Activated CD8-positive, alpha-beta memory T cell treated with anti-CD3 and anti-CD28 coated beads, Interleukin-2, amount 10 ng/mL, durations not matched to agents 7 days and 5 days (primary cell): ENCODE data around the gene SH2B3. TPM values are rescaled to one million over a fixed set of nuclear protein-coding genes. Genes with fewer than 3 reads are reported as not detected.

ENCODE experiments used
- ATAC-seq: fragments of 150-1000 bp; cut with Tn5 transposase; one replicate; pipeline ENCODE4 v1.10.0; 2021; ENCODE audit warnings: moderate library complexity
- CTCF ChIA-PET: fragments of 350-600 bp; sonication (Branson Sonifier 250); formaldehyde crosslinking; loops from one replicate; lab custom pipeline; 2021; ENCODE audit warnings: antibody characterized with exemption; lab: Charles Lee
- DNase-seq: peaks from one replicate; pipeline ENCODE4 v3.0.0-alpha.2; 2020
- H3K27ac Mint-ChIP-seq: one replicate; pipeline ENCODE4 v1.8.0; 2021; ENCODE audit warnings: mild to moderate bottlenecking, mixed read lengths
- H3K27me3 Mint-ChIP-seq: one replicate; pipeline ENCODE4 v1.8.0; 2021; ENCODE audit warnings: mixed read lengths
- H3K36me3 Mint-ChIP-seq: one replicate; pipeline ENCODE4 v1.8.0; 2021; ENCODE audit warnings: mild to moderate bottlenecking, mixed read lengths
- H3K4me1 Mint-ChIP-seq: one replicate; pipeline ENCODE4 v1.8.0; 2021; ENCODE audit warnings: mixed read lengths
- H3K4me3 Mint-ChIP-seq: one replicate; pipeline ENCODE4 v1.8.0; 2021; ENCODE audit warnings: mild to moderate bottlenecking, moderate library complexity, mixed read lengths
- H3K9me3 Mint-ChIP-seq: one replicate; pipeline ENCODE4 v1.8.0; 2022; ENCODE audit warnings: low read depth, mixed read lengths
- total RNA-seq, 2 experiments: library from RNA; stranded (reverse); gene quantifications; one replicate each; pipeline ENCODE4 v1.2.3, GENCODE V29; 2021

Gene SH2B3
- total RNA-seq, 2 experiments from 2014 or later: 24.9 to 51.3 TPM

DNA sequence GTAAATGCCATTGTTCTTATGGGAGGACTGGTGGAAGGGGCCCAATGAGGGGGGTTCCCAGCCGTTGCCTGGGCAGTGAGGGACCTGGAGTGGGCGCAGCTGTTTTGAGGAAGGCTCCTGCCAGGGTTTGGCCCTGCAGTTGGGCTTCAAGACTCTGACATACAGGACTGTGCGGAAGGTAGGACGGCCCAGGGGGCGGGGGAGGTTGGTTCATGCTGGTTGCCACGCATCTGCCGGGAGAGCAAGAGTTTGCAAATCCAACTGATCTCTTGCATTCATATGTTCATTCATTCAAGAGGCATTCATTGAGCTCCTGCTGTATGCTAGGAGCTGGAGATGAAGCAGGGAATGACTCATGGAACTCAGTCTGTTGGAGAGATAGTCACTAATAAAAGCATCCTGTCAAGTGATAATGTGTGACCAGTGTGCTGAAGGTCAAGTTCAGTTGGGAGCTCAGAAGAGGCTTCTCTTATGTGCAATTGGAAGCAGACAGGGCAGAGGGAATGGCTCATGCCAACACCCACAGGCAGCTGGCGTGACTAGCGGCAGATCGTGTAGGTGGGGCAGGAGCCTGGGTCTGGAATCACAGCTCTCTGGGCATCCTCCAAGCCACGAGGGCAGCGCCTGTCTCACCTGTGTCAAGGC lies 7.8 kb downstream of the SH2B3 start:
- Mint-ChIP-seq H3K27me3 (no peaks in the 10 kb centered on the region), H3K4me3 (no peak overlapping the region), H3K9me3 (no peaks in the 10 kb centered on the region), H3K27ac (no peak overlapping the region), H3K4me1 (peaks cover 58% of the 10 kb centered on the region), H3K36me3 (peaks cover 5% of the 10 kb centered on the region)
- ATAC-seq (no peak), DNase-seq (no peak)
- CTCF ChIA-PET: interaction anchor here (1.4 to 22.4 kb wide), 4 partner anchors 14 to 35 kb away, joined by 5 to 950 read pairs (median 34); no protein-coding TSS in a partner anchor

DNA sequence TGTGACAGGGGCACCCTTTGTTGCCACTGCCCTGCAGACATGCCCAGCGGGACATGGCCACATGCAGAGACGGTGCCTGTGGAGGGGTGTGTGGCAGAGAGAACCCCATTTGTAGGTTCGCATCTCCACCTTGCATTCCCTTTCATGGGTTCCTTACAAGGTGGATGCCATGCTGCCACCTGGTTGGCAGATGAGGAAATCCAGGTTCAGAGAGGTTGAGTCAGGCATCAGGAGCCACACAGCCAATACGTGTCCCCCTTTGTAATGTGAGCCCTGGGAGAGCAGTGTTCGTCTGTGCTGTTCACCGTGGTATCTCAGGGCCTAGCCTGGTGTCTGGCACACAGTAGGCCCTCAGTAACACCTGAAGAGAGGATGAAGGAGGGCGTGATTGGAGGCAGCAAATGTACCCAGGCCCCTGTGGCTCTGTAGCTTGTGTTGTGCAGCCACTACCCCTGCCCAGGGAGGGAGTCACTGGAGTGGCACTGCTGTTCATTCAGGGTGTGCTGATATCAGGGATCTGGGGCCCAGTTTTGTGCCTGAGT lies 9.1 kb downstream of the SH2B3 start:
- ATAC-seq: no peak
- peaks cover 47% of the 10 kb centered on the region for H3K4me1 Mint-ChIP-seq
- no peaks in the 10 kb centered on the region for H3K9me3 Mint-ChIP-seq
- no peak overlapping the region for H3K4me3 Mint-ChIP-seq
- CTCF ChIA-PET: interaction anchor here (0.8 to 1.9 kb wide), 3 partner anchors 11 to 37 kb away, joined by 3 to 6 read pairs (median 3); no protein-coding TSS in a partner anchor
- DNase-seq: no peak
- peaks cover 7% of the 10 kb centered on the region for H3K36me3 Mint-ChIP-seq
- H3K27me3 Mint-ChIP-seq: no peaks in the 10 kb centered on the region
- peak overlapping the region; percentile 25 for H3K27ac Mint-ChIP-seq

DNA sequence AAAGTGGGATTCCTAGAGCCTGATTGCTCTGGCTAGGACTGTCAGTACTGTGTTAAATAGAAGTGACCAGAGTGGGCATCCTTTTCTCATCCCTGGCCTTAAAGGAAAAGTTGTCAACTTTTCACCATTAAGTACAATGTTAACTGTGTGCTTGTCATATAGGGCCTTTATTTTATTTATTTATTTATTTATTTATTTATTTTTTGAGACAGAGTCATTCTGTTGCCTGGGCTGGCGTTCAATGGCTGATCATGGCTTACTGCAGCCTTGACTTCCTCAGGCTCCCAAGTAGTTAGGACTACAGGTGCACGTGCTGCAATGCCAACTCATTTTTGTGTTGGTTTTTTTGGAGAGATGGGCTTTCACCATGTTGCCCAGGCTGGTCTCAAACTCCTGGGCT lies 11.6 kb downstream of the SH2B3 start:
- Mint-ChIP-seq H3K27me3 (no peaks in the 10 kb centered on the region), H3K36me3 (peaks cover 13% of the 10 kb centered on the region), H3K9me3 (no peaks in the 10 kb centered on the region), H3K27ac (no peak overlapping the region), H3K4me3 (no peak overlapping the region), H3K4me1 (peaks cover 30% of the 10 kb centered on the region)
- CTCF ChIA-PET: no interaction called here
- ATAC-seq: no peak
- DNase-seq: no peak

DNA sequence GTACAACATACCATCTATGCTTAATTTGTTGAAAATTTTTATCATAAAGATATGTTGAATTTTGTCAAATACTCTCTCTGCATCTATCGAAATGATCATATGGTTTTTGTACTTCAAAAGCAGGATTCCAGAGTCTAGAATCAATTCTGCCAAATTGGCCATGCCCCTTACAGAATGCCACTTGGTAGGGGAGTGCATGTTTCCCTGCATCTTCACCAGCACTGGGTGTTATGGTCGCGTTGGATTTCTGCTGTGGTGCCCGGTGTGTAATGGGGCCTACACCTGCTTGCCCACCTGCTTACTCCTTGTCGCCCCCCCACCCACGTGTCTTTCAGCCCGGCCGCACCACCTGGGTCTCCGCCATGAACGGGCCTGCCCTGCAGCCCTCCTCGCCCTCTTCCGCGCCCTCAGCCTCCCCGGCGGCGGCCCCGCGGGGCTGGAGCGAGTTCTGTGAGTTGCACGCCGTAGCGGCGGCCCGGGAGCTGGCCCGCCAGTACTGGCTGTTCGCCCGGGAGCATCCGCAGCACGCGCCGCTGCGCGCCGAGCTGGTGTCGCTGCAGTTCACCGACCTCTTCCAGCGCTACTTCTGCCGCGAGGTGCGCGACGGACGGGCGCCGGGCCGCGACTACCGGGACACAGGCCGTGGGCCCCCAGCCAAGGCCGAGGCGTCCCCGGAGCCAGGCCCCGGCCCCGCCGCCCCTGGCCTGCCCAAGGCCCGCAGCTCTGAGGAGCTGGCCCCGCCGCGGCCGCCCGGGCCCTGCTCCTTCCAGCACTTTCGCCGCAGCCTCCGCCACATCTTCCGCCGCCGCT lies 12.3 kb downstream of the SH2B3 start:
- H3K4me1 Mint-ChIP-seq: peaks cover 26% of the 10 kb centered on the region
- CTCF ChIA-PET: no interaction called here

DNA sequence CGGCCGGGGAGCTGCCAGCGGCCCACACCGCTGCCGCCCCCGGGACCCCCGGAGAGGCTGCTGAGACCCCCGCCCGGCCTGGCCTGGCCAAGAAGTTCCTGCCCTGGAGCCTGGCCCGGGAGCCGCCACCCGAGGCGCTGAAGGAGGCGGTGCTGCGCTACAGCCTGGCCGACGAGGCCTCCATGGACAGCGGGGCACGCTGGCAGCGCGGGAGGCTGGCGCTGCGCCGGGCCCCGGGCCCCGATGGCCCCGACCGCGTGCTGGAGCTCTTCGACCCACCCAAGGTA lies 12.8 kb downstream of the SH2B3 start:
- Mint-ChIP-seq H3K4me1 (peaks cover 22% of the 10 kb centered on the region), H3K9me3 (no peaks in the 10 kb centered on the region), H3K27me3 (no peaks in the 10 kb centered on the region), H3K36me3 (peaks cover 12% of the 10 kb centered on the region), H3K4me3 (no peak overlapping the region), H3K27ac (no peak overlapping the region)
- CTCF ChIA-PET: no interaction called here
- no peak for ATAC-seq
- DNase-seq: no peak

More for the DNA sequence above, 12.3 kb downstream of the SH2B3 start:
- DNase-seq: no peak
- peaks cover 13% of the 10 kb centered on the region for H3K36me3 Mint-ChIP-seq
- no peak overlapping the region for H3K27ac Mint-ChIP-seq
- no peak for ATAC-seq
- no peaks in the 10 kb centered on the region for H3K27me3 Mint-ChIP-seq
- no peak overlapping the region for H3K4me3 Mint-ChIP-seq
- H3K9me3 Mint-ChIP-seq: no peaks in the 10 kb centered on the region

DNA sequence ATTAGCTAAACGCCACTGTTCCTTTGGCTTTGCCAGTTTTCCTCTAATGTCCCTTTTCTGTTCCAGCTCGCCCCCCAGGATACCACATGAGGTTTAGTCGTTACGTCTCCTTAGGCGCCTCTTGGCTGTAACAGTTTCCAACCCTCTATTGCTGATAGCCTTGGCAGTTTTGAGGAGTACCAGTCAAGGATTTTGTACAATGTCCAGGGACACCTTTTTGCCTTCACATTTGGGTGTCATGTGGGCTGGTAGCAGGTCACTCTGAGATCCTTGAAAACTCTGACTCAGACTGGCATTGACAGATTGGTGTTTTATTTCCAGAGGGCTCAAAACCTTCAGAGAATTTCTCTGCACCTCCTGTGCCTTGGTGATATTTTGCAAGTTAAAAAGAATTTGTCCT lies 14.1 kb downstream of the SH2B3 start:
- H3K27me3 Mint-ChIP-seq: no peaks in the 10 kb centered on the region
- H3K9me3 Mint-ChIP-seq: no peaks in the 10 kb centered on the region
- CTCF ChIA-PET: interaction anchor here (0.6 to 1.0 kb wide), 3 partner anchors 9 to 19 kb away, joined by 3 to 4 read pairs (median 3); no protein-coding TSS in a partner anchor
- peaks cover 10% of the 10 kb centered on the region for H3K36me3 Mint-ChIP-seq
- H3K27ac Mint-ChIP-seq: no peak overlapping the region
- DNase-seq (no peak), ATAC-seq (no peak)
- peaks cover 21% of the 10 kb centered on the region for H3K4me1 Mint-ChIP-seq
- no peak overlapping the region for H3K4me3 Mint-ChIP-seq

DNA sequence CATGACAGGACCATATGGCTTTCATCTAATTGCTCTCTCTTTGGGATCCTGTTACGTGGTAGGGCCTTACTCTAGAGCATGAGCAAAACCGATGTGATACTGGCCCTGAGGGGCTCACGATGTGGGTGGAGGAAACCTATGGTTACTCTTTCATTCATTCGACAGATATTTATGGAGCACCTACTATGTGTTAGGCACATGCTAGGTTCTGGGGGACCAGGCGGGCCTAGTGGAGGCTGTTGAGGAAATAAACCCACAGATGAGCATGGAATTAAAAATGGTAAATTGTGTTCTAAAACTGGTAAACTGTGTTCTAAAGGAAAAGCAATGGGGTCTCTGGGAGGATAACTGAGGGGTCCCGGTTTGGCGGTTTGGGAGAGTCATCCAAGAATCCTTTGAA lies 14.8 kb downstream of the SH2B3 start:
- no peak for DNase-seq
- CTCF ChIA-PET: interaction anchor here (1.2 kb wide), 1 partner anchor 9 kb away, joined by 3 read pairs; no protein-coding TSS in a partner anchor
- H3K36me3 Mint-ChIP-seq: peaks cover 10% of the 10 kb centered on the region
- no peak overlapping the region for H3K27ac Mint-ChIP-seq
- H3K27me3 Mint-ChIP-seq: no peaks in the 10 kb centered on the region
- no peak for ATAC-seq
- H3K9me3 Mint-ChIP-seq: no peaks in the 10 kb centered on the region
- peaks cover 24% of the 10 kb centered on the region for H3K4me1 Mint-ChIP-seq
- H3K4me3 Mint-ChIP-seq: no peak overlapping the region

DNA sequence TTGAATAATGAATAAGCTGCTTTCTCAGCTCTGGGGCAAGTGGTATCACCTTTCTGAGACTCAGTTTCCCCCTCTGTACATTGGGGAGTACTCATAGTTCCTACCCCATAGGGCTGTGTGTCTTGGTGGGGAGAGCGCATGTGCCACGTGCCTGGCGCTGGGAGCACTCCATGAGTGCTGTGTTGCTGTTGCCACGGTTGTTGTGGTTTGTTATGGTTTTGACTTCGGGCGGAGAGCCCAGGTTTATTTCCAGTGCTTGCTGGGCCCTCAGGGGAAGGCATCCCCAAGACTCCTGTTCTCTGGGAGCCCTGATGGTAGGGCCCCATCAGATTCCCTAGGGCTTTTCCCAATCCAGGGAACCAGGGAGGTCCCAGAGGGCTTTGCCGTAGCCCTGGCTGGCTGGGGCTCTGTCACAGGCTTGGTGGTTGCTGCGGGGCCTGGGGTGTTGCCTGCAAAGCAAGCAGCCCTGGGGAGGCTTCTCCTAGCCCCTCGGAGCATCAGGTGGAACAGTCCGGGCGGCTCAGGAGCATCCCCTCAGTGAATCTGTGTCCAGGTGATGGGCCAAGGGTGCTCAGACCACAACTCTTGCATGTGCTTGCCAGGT lies 18.6 kb downstream of the SH2B3 start:
- ATAC-seq: no peak
- Mint-ChIP-seq H3K4me1 (peaks cover 56% of the 10 kb centered on the region), H3K27ac (peak overlapping the region; percentile 65)

DNA sequence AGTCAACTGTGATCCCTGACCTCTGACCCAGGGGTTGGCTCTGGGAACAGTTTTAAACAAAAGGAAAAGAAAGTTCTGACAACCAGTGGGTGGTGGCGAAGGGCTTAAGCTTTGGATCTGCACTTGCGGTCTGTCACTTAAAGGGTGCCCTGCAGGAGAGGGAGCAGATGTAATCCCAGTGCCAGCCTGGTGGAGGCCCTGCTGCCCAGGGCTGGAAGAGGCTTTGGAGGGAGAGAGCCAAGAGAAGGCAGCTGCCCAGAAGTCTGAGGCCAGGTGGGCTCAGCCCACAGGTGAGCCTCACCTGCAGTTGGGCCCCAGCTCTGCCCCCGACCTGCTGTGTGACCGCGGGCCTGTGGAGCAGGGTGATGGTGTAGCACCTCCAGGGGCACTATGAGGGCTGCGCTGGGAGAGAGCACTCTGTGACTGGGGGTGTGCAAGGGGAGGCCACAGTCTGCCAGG lies 19.1 kb downstream of the SH2B3 start:
- Mint-ChIP-seq H3K4me1 (peaks cover 61% of the 10 kb centered on the region), H3K4me3 (no peak overlapping the region), H3K27ac (peak overlapping the region; percentile 65), H3K36me3 (peaks cover 6% of the 10 kb centered on the region), H3K9me3 (no peaks in the 10 kb centered on the region), H3K27me3 (no peaks in the 10 kb centered on the region)
- ATAC-seq (no peak), DNase-seq (no peak)
- CTCF ChIA-PET: interaction anchor here (0.6 to 4.3 kb wide), 9 partner anchors 10 to 211 kb away, joined by 3 to 31 read pairs (median 4); partner anchors contain the start of gene SH2B3

More for the DNA sequence above, 18.6 kb downstream of the SH2B3 start:
- no peak for DNase-seq
- no peak overlapping the region for H3K4me3 Mint-ChIP-seq
- H3K9me3 Mint-ChIP-seq: no peaks in the 10 kb centered on the region
- CTCF ChIA-PET: interaction anchor here (1.0 to 4.3 kb wide), 7 partner anchors 11 to 27 kb away, joined by 3 to 31 read pairs (median 4); partner anchors contain the start of gene SH2B3
- H3K27me3 Mint-ChIP-seq: no peaks in the 10 kb centered on the region
- H3K36me3 Mint-ChIP-seq: peaks cover 6% of the 10 kb centered on the region

DNA sequence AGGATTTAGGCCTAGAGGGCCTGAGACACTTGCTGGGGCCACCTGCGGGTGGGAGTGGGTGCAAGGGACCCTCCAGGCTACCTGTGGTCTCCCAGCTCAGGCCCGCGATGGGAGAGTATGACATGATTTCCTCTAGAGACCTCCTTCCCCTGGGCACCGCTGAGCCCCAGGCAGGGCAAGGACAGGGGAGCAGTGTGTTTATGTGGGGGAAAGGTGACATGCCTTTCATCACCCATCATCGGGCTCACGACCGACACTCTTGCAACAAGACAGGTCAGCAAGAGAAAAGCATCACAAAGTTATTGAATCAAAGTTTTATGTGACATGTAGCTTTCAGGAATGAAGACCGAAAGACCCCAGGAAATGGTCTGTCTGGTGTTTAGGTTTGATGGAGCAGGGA lies 19.9 kb downstream of the SH2B3 start:
- ATAC-seq: no peak
- DNase-seq: no peak
- no peaks in the 10 kb centered on the region for H3K27me3 Mint-ChIP-seq
- H3K4me3 Mint-ChIP-seq: no peak overlapping the region
- H3K4me1 Mint-ChIP-seq: peaks cover 69% of the 10 kb centered on the region
- CTCF ChIA-PET: interaction anchor here (0.6 to 4.3 kb wide), 10 partner anchors 10 to 212 kb away, joined by 3 to 31 read pairs (median 6); partner anchors contain the start of gene SH2B3
- H3K27ac Mint-ChIP-seq: peak overlapping the region; percentile 77
- H3K36me3 Mint-ChIP-seq: peaks cover 6% of the 10 kb centered on the region
- no peaks in the 10 kb centered on the region for H3K9me3 Mint-ChIP-seq

DNA sequence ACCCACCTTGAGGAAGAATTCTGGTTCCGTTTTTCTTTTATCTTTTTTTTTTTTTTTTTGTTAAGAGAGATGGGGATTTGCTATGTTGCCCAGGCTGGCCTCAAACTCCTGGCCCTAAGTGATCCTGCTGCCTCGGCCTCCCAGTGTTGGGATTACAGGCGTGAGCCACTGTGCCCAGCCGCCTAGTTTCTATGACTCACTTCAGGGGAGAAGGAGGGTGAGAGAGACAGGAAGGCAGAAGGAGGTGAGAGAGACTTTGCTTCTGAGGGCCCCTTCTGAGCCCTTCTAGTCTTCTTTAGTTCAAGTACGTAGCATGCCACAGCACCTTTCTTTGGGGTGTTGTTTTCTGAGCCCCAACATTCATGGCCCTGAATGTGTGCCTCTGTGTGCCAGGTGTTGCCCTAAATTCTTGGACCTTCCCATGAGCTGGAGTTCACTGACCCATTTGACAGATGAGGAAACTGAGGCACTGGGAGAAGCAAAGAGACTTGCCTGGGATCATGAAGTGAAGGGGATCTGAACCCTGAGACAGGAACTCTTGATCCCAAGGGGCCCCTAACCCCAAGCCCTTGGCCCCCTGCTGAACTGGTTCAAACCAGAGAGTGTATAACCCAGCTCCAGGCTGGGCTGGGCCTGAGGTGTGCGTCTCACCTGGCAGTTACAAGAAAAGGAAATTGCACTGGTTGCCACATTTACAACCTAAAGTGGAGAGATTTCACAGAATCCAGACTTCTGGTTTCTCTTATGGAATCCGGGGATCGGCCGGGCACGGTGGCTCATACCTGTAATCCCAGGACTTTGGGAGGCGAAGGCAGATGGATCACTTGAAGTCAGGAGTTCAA lies 20.8 kb downstream of the SH2B3 start:
- Mint-ChIP-seq H3K4me3 (no peak overlapping the region), H3K4me1 (peaks cover 74% of the 10 kb centered on the region), H3K36me3 (peaks cover 5% of the 10 kb centered on the region), H3K27ac (peak overlapping the region; percentile 77), H3K27me3 (no peaks in the 10 kb centered on the region), H3K9me3 (no peaks in the 10 kb centered on the region)
- ATAC-seq (peak; percentile 27), DNase-seq (peak; percentile 60)
- CTCF ChIA-PET: interaction anchor here (1.2 to 4.3 kb wide), 8 partner anchors 11 to 100 kb away, joined by 3 to 31 read pairs (median 6); no protein-coding TSS in a partner anchor

DNA sequence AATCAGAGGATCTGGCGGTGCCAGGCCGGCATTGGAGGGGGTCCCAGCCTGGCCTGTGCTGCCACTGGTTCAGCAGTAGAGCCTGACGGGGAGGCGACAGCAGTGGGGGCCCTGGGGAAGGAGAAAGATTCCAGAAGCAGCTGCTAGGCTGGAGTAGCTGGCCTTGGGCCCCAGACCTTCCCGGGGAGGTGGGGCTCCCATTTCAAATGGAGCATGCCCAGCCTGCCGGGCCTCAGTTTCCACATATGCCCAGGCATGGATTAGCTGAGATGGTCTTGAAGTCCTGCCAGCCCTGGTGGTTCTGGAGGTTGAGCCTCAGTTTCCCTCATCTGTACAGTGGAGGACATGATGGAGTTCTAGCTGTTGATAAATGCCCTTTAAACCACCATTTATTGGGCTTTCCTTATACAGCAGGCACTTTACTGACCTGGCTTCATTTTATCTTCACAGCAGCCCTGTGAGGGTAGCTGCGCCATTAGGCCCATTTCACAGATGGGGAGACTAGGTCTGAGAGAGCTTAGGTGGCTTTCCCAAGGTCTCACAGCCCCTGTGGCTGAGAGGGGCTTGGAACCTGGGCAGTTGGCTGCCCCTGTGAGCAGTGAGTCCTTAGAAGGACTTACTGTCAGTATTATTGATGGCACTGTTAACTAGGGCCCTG lies 21.8 kb downstream of the SH2B3 start:
- DNase-seq (peak; percentile 40), ATAC-seq (no peak)
- peak overlapping the region; percentile 11 for H3K27ac Mint-ChIP-seq
- peaks cover 80% of the 10 kb centered on the region for H3K4me1 Mint-ChIP-seq
- no peaks in the 10 kb centered on the region for H3K27me3 Mint-ChIP-seq
- H3K4me3 Mint-ChIP-seq: no peak overlapping the region
- no peaks in the 10 kb centered on the region for H3K9me3 Mint-ChIP-seq
- H3K36me3 Mint-ChIP-seq: peaks cover 9% of the 10 kb centered on the region
- CTCF ChIA-PET: interaction anchor here (0.9 to 4.3 kb wide), 8 partner anchors 14 to 102 kb away, joined by 3 to 31 read pairs (median 4); no protein-coding TSS in a partner anchor
